Activated effector memory CD4-positive, alpha-beta T cell treated with Interleukin-2 at 50 U/mL for 16 hours (primary cell): ENCODE data around the gene CHST9.

Experiments
- DNase-seq: peaks from one replicate; pipeline ENCODE4 v3.0.0-alpha.2; 2020

Gene CHST9

DNA sequence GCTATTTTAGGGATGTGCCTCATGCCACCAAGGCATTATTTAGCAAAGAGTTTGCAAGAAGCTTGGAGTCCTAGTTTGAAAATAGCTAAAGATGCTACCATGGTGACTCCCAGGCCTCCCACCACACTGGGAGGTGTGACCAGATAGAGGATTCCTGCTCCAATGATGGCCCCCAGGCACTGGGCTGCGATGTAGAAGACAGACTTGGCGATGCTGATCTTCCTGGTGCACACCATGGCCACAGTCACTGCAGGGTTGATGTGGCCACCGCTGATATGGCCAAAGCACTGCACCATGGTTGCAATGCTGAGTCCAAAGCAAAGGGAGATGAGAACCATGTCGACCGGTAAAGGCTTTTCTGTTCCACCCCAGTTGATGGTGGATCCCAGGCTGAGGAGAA, 323.0 kb downstream of the CHST9 start:
- DNase-seq = no peak
